OCI-M2 (cell line): ENCODE data around the gene CCDC142.
"Not testable (repeated sequence)": the region's sequence is repeated elsewhere in the genome, so short reads cannot be mapped to it uniquely, and the experiment has no call there.

Source experiments
- DNase-seq: peaks from one replicate; lab custom pipeline; 2025; ENCODE audit not compliant: unreplicated experiment; lab: John Stamatoyannopoulos, UW

The CCDC142 gene

DNA sequence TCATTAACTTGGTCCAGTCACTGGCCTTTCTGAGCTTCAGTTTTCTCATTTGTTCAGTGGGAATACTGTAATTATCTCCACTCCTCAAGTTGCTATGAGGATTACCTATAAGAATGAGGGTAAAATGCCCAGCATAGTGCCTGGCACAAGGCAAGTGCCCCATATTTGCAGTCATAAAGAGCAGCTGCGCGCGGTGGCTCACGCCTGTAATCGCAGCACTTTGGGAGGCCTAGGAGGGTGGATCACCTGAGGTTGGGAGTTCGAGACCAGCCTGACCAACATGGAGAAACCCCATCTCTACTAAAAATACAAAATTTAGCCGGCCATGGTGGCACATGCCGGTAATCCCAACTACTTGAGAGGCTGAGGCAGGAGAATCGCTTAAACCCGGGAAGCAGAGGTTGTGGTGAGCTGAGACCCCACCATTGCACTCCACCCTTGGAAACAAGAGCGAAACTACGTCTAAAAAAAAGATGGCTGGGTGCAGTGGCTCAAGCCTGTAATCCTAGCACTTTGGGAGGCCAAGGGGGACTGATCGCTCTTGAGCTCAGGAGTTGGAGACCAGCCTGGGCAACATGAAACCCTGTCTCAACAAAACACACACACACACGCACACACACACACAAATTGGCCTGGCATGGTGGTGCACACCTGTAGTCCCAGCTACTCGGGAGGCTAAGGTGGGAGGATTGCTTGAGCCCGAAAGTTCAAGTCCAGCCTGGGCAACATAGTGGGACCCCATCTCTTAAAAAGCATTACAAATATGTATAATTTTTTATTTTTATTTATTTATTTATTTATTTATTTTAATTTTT is 40.1 kb downstream of the CCDC142 start:
- DNase-seq = not testable (repeated sequence)

DNA sequence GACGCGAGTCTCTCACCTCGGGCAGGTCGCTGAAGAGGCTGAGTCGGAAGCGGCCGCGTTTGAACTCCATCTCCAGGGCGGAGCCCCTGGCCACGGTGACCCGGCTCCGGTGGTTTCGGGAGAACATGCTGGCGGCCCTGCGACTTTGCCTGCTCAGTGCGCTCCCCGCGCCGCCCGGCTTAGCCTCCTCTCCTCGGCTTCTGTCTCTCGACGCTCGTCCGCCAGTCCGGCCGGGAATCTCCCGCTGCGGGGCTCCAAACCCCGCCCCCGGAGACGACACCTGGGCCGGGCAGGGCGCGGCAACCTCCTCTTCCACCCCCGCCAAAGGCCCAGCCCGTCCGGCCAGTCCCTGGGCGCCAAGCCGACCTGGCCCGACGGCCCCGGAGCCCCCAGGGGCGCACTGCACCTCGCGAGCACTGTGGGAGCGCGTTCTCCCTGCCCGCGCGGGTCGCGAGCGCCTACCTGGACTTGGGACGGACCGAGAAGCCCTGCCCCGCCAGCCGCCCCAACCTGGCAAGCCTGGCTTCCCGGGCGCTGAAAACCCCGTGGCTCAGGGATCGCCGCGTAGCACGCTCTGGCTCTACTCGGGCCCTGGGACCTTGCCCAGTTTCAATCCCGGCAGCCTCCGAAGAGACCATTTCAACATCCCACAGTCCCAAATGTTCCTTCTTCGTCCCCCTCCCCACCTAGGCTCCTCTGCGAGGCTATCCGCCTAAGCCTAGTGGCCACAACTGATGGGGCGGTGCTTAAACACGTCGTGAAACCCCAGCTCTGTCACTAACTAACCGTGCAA is 40.9 kb downstream of the CCDC142 start, which contains the start of gene RTKN:
Gene RTKN (minus strand): TSS at position 248 of the 793 bp plus-strand sequence. CDS start 121 bp downstream, at position 127.
- DNase-seq = no peak

- no peak for DNase-seq
Observed at GRCh38 chr2:74441170-74441689, 41.6 kb downstream of the CCDC142 start.

GRCh38 chr2:74440378-74441169 is 42.2 kb downstream of the CCDC142 start:
- DNase-seq = no peak

DNA sequence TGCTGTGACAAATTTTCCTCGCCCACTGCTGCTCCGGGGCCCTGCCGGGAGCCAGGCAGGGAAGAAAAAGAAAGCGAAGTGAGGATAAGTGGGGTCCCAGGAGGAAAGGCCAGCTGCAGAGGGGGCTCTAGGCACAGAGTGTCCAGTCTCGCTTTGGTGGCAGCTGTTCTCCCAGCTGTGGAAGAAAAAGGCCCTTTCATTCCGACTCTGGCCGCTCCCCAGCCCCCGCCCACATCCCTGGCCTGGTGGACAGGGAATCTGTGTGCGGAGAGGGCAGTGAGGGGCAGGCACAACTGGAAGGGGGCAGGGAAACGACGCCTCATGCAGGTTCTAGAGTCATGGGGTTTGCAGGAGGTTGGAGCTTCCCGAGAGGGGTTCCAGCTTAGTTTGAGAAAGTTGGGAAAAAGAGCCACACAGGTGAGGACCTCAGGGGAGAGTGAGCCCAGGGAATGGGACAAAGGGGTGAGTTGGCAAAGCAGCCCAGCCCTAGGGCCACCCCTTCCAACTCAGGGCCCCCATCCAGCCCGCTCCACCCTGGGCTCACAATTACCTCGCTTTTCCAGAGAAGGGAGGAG is 42.9 kb downstream of the CCDC142 start:
- DNase-seq = no peak

GRCh38 chr2:74439373-74439772 is 43.4 kb downstream of the CCDC142 start:
- no peak for DNase-seq

GRCh38 chr2:74438248-74438647 is 44.5 kb downstream of the CCDC142 start:
- DNase-seq = no peak

- DNase-seq = no peak
Observed at GRCh38 chr2:74436848-74437695, 45.7 kb downstream of the CCDC142 start.

- DNase-seq = no peak
Observed at GRCh38 chr2:74436111-74436805, 46.5 kb downstream of the CCDC142 start.

GRCh38 chr2:74430502-74430901 is 52.3 kb downstream of the CCDC142 start:
- no peak for DNase-seq

DNA sequence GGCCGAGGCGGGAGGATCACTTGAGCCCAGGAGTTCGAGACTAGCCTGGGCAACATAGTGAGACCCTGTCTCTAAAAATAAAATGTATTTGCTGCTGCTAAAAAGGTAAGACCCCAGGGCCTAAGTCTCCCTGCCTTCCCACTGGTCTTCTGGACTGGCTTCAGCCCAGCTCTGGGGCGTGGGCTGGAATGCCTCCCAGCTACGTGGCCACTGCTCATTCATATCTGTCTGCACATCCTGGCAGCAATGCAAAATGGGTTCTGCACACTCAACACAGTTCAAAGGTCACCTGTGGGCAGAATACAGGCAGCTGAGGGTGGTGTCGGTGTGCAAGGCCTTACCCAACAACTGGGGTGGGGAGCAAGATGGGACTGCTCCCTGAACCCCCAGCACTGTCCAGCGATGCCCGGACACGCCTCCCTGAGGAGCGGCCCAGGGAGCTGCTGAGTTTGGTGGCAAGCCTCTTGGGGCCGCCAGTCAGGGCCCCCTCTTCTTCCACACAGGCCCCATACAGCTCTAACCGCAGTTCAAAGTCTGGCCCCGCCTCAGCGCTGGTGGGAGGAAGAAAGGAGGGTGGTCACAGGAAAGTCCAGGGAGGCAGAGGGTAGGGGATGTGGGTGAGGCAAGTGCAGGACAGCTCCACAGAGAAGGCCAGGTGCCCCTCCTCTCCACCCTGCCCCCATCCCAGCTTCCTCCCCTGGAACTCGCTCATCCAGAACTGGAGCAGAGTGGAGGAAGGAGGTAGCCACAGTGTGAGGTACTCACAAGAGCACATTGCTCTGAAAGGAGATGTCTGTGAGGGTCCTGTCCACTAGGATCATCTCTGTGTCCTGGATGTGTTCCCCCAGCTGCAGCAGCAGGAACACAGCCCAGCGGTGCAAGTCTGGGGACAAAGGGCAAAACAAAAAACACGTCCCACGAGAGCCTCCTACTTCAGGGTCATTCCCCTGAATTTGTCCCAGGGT is 53.0 kb downstream of the CCDC142 start:
- DNase-seq = no peak

DNA sequence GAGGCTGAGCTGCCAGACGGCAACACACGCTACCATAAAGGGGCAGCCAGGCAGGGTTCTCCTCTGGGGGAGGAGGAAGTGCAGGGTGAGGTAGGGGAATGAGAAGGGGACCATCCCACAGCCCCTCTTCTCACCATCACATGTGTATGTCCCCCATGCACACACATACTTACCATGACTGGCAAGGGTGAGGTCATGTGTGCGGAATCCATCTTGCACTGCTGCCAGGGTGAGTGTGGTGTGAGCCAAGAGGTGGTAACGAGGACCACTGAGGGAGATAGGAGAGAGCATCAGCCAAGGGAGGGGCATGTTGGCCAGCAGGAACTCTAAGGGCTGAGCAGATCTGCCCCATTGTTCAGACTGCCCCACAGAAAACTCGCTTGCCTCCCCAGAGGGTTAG is 54.1 kb downstream of the CCDC142 start:
- no peak for DNase-seq

DNA sequence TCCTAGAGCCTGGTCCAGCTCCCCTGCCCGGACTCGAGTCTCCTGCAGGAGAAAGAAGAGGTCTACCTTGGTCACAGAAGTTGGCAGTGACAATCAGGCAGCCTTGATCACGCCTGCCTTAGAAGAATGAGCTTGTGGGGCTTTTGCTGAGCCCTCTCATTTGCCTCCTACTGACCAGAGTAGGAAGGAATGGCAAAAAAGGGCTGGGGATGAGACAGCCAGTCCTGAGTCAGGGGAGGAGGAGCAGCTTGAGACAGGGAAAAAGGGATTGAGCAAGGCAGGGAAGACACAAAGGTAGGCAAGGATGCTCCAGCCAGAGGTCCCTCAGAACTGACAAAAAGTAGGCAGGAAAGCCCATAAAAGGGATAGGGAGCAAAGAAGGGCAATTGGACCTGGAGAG is 55.2 kb downstream of the CCDC142 start:
- no peak for DNase-seq

GRCh38 chr2:74426181-74426758 is 56.5 kb downstream of the CCDC142 start:
- DNase-seq = no peak

DNA sequence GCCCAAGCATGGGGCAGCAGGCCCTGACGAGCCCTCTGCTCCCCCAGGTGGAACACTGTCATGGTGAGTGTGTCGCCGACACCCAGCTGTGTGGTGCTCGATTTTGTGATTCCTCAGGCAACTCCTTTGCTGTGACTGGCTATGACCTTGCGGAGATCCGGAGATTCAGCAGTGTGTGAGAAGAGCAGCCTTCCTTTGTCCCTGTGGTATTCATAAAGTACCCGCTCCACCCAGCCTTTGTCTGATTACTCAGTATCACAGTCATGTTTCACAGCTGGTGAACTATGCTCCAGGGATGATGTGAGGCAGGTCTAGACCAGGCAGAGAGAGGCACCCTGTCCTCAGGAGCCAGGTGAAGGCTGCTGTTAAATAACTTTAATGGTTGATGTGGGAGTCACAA is 57.3 kb downstream of the CCDC142 start:
- DNase-seq = no peak

DNA sequence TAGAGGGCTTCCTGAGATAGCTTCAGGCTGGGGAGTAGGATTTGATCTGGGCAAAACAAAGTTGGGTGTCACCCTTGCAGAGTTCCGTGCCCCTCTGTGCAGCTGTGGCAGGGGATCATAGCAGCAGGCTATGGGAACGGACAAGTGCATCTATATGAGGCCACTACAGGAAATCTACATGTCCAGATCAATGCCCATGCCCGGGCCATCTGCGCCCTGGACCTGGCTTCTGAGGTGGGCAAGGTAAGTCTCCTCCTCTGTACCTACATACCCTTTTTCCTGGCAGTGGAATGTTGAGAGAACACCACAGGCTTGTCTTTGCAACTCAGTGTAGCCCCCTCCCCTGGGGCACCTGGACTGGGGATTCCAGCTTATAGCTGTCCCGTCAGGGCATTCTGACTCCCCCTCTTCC is 57.8 kb downstream of the CCDC142 start:
- DNase-seq = no peak

GRCh38 chr2:74424139-74424992 is 58.4 kb downstream of the CCDC142 start:
- no peak for DNase-seq
